HepG2 (cell line): Measurements from ENCODE around the gene ACP7. TPM values are rescaled to one million over a fixed set of nuclear protein-coding genes. Genes with fewer than 3 reads are reported as not detected.

Experiments
- ATAC-seq: fragments of 200-7000 bp; cut with Tn5 transposase; 3 replicates; pipeline ENCODE4 v1.9.1; 2020; ENCODE audit warnings: mild to moderate bottlenecking, moderate library complexity
- BruUV-seq: library from RNA; stranded (reverse); fragments of 400-500 nt; replicated peaks from 2 replicates; lab custom pipeline; 2021; lab: Mats Ljungman, UMichigan
- CTCF ChIA-PET: fragments of 300-600 bp; formaldehyde crosslinking; extraction: SDS; loops from one replicate; lab custom pipeline; 2021; ENCODE audit warnings: low total read pairs, inconsistent platforms, low intra/inter-chr PET ratio; lab: Yijun Ruan, JAX
- POLR2A ChIA-PET: fragments of 350-600 bp; sonication (Branson Sonifier 250); formaldehyde crosslinking; loops from one replicate; lab custom pipeline; 2020; ENCODE audit warnings: antibody characterized with exemption, inconsistent platforms; lab: Yijun Ruan, JAX
- DNase-seq: peaks from one replicate; pipeline ENCODE4 v3.0.0-alpha.2; 2015; ENCODE audit warnings: low spot score
- FAIRE-seq: peaks from 3 replicates; lab custom pipeline; 2011; peaks lifted over from hg19 to GRCh38; lab: Jason Lieb, UNC
- H2AFZ ChIP-seq: one replicate; pipeline ENCODE4 v1.6.1; 2011; ENCODE audit warnings: low read length, inconsistent platforms
- H3K27ac ChIP-seq: fragments of 300-600 bp; 3 replicates; pipeline ENCODE4 v1.8.0; 2011; ENCODE audit warnings: mixed run types, mild to moderate bottlenecking, mixed read lengths, low read length, inconsistent platforms; ENCODE audit not compliant: insufficient read depth; ENCODE audit errors: extremely low read length
- H3K27me3 ChIP-seq, 2 experiments: fragments of 200-600 bp in 1 of 2; 2 replicates in 1 of 2; 3 replicates in 1 of 2; pipeline versions ENCODE4 v1.6.0 to v1.8.0; 2011; ENCODE audit warnings: low read length in 2 of 2, mild to moderate bottlenecking in 2 of 2, moderate library complexity in 2 of 2, inconsistent platforms in 1 of 2; ENCODE audit not compliant: insufficient read depth in 2 of 2, control insufficient read depth in 1 of 2
- H3K36me3 ChIP-seq, 2 experiments: fragments of 200-600 bp in 1 of 2; replicated peaks in 1 of 2; 2 replicates in 1 of 2; 3 replicates in 1 of 2; pipeline versions ENCODE4 v1.5.1 to v1.8.0; 2011; ENCODE audit warnings: low read length in 2 of 2, inconsistent platforms in 1 of 2; ENCODE audit not compliant: insufficient read depth in 2 of 2, control insufficient read depth in 1 of 2
- H3K4me1 ChIP-seq: 2 replicates; pipeline ENCODE4 v1.5.1; 2012; ENCODE audit warnings: low read length, inconsistent platforms; ENCODE audit not compliant: insufficient read depth
- H3K4me2 ChIP-seq: 2 replicates; pipeline ENCODE4 v1.6.0; 2011; ENCODE audit warnings: low read depth, low read length, inconsistent platforms
- H3K4me3 ChIP-seq, 3 experiments: fragments of 200-600 bp in 1 of 3; sonication (generic), shearing (Covaris generic) in 1 of 3; replicated peaks in 1 of 3; 2 replicates each; pipeline ENCODE4 v1.5.1; 2011 to 2016; ENCODE audit warnings: low read length in 3 of 3, inconsistent platforms in 2 of 3, low read depth in 2 of 3, mild to moderate bottlenecking in 2 of 3, control low read depth in 1 of 3, mixed read lengths in 1 of 3; ENCODE audit not compliant: insufficient read depth in 1 of 3
- H3K79me2 ChIP-seq: one replicate; pipeline ENCODE4 v1.6.1; 2011; ENCODE audit warnings: low read length, inconsistent platforms; ENCODE audit not compliant: insufficient read depth
- H3K9ac ChIP-seq: 2 replicates; pipeline ENCODE4 v1.6.0; 2011; ENCODE audit warnings: mild to moderate bottlenecking, low read depth, low read length, inconsistent platforms; ENCODE audit not compliant: insufficient read depth
- H3K9me3 ChIP-seq: 2 replicates; pipeline ENCODE4 v1.5.1; 2012; ENCODE audit warnings: mild to moderate bottlenecking, low read length
- H4K20me1 ChIP-seq: 2 replicates; pipeline ENCODE4 v1.6.0; 2011; ENCODE audit warnings: inconsistent platforms, mild to moderate bottlenecking, low read length, moderate library complexity; ENCODE audit not compliant: insufficient read depth
- DR1 ChIP-seq: sonication (generic); formaldehyde crosslinking; IDR thresholded peaks from 2 replicates; pipeline ENCODE4 v1.8.0; 2021; ENCODE audit warnings: mild to moderate bottlenecking, missing genetic modification reagents, inconsistent platforms
- HMGA1 ChIP-seq: sonication (generic); formaldehyde crosslinking; conservative IDR thresholded peaks from 2 replicates; pipeline ENCODE4 v1.4.0; 2020; ENCODE audit warnings: missing genetic modification reagents
- JDP2 ChIP-seq: sonication (generic); formaldehyde crosslinking; IDR thresholded peaks from 2 replicates; pipeline ENCODE4 v1.8.1; 2022; ENCODE audit warnings: missing genetic modification reagents, borderline replicate concordance
- KMT2B ChIP-seq: IDR thresholded peaks from 2 replicates; pipeline ENCODE4 v1.6.1; 2016; ENCODE audit warnings: missing genetic modification reagents, missing compliant biosample characterization
- RBAK ChIP-seq: sonication (generic); formaldehyde crosslinking; IDR thresholded peaks from 2 replicates; pipeline ENCODE4 v1.5.1; 2020; ENCODE audit warnings: mild to moderate bottlenecking, missing genetic modification reagents
- REXO4 ChIP-seq: sonication (generic); formaldehyde crosslinking; IDR thresholded peaks from 2 replicates; pipeline ENCODE4 v1.8.0; 2022; ENCODE audit warnings: missing genetic modification reagents, mild to moderate bottlenecking, borderline replicate concordance
- SP140L ChIP-seq: sonication (generic); formaldehyde crosslinking; IDR thresholded peaks from 2 replicates; pipeline ENCODE4 v1.4.0; 2020; ENCODE audit warnings: missing genetic modification reagents, borderline replicate concordance
- ZFAT ChIP-seq: sonication (generic); formaldehyde crosslinking; conservative IDR thresholded peaks from 2 replicates; pipeline ENCODE4 v1.8.1; 2023; ENCODE audit warnings: missing genetic modification reagents, inconsistent platforms
- ZNF136 ChIP-seq: sonication (generic); formaldehyde crosslinking; IDR thresholded peaks from 2 replicates; pipeline ENCODE4 v1.8.1; 2022; ENCODE audit warnings: low read depth, mild to moderate bottlenecking, moderate library complexity, missing genetic modification reagents
- ZNF251 ChIP-seq: sonication (generic); formaldehyde crosslinking; IDR thresholded peaks from 2 replicates; pipeline ENCODE4 v1.9.0; 2021; ENCODE audit warnings: mild to moderate bottlenecking, missing genetic modification reagents
- ZNF563 ChIP-seq: sonication (generic); formaldehyde crosslinking; IDR thresholded peaks from 2 replicates; pipeline ENCODE4 v1.8.0; 2022; ENCODE audit warnings: mild to moderate bottlenecking, moderate library complexity, missing genetic modification reagents
- ZNF772 ChIP-seq: sonication (generic); formaldehyde crosslinking; IDR thresholded peaks from 2 replicates; pipeline ENCODE4 v1.5.0; 2020; ENCODE audit warnings: mild to moderate bottlenecking, missing genetic modification reagents
- ZNF775 ChIP-seq: sonication (generic); formaldehyde crosslinking; IDR thresholded peaks from 2 replicates; pipeline ENCODE4 v1.4.0; 2020; ENCODE audit warnings: missing genetic modification reagents, mild to moderate bottlenecking, moderate library complexity, borderline replicate concordance
- in situ Hi-C: cut with HindIII; loops from 2 replicates; pipeline ENCODE4 v1.10.0; 2017; ENCODE audit warnings: low pct_unique_long_range_greater_than_20kb; ENCODE audit not compliant: extremely low pct_ligation_motif_present
- intact Hi-C: fragments of 100-400 bp; cut with micrococcal nuclease; formaldehyde crosslinking; loops from one replicate; pipeline ENCODE4 v1.10.0; 2022; ENCODE audit not compliant: unreplicated experiment
- polyA plus RNA-seq, 8 experiments: library from polyadenylated mRNA; depleted of rRNA in 3 of 8; stranded (reverse) in 7 of 8; unstranded in 1 of 8; fragments of >200 nt; fragmentation: Illumina TruSeq in 4 of 8; extraction: Trizol in 4 of 8; gene quantifications; 2 replicates each; pipeline versions ENCODE4 v1.2.1 to v1.2.3, GENCODE V29; 2011 to 2016; ENCODE audit warnings: low read depth in 4 of 8, missing spikeins in 1 of 8, mixed read lengths in 1 of 8; ENCODE audit not compliant: insufficient read depth in 1 of 8
- total RNA-seq, 5 experiments: library from RNA; depleted of rRNA; stranded (reverse); fragments of >200 nt; fragmentation: Illumina TruSeq; extraction: Trizol; gene quantifications; 2 replicates each; pipeline ENCODE4 v1.2.3, GENCODE V29; 2016; ENCODE audit warnings: low read depth in 1 of 5
- TF ChIP-seq, protein P1 (sequence below): sonication (generic); formaldehyde crosslinking; IDR thresholded peaks from 2 replicates; pipeline ENCODE4 v1.5.0; 2020; ENCODE audit warnings: missing genetic modification reagents, mild to moderate bottlenecking, borderline replicate concordance
- TF ChIP-seq, protein P2 (sequence below): sonication (generic); formaldehyde crosslinking; IDR thresholded peaks from 2 replicates; pipeline ENCODE4 v1.4.0; 2020; ENCODE audit warnings: missing genetic modification reagents, borderline replicate concordance

ACP7 gene
- total and polyA plus RNA-seq, 2 of the 13 experiments (the other 11 are each of a cell fraction or from before 2014, with no cell fraction given): not detected

DNA sequence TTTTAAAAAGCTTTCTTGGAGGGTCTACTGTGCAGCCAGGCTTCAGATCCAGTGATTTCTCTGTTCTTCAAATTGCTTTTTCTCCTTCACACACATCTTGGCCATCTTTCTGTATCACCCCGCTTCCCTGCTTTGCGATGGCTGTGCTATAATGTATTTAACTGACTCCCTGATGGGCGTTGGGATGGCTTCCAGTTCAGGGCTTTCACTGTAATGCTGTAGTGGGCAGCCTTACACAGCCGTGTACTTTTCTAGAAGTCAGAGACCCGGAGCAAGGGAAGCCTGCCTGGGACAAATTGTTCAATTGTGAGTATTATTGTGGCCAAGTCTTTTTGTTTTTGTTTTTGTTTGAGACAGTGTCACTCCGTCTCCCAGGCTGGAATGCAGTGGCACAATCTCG lies 22.0 kb downstream of the ACP7 start (continued):
- TF ChIP-seq ZFAT (CRISPR knock-in tag) (no peak), KMT2B (no peak)

DNA sequence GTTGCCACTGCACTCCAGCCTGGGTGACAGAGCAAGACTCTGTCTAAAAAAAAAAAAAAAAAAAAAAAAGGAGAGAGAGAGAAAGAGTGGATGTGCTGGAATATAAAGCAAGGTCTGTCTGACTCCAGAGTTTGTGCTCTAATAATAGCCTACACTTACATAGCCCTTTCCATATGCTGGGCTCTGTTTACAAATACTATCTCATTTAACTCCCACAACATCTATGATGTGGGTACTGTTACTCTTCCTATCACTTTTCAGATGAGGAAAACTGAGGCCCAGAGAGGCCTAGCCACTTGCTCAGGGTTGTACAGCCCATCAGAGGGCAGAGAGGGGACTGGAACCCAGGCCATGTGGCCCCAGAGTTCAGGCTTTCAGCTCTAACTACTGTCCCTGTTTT lies 25.5 kb downstream of the ACP7 start:
- Histone ChIP-seq H3K79me2 (no peaks in the 10 kb centered on the region), H3K36me3 (no peaks in the 10 kb centered on the region), H3K9me3 (no peaks in the 10 kb centered on the region), H3K27me3 (peaks cover 2 to 21% of the 10 kb centered on the region in 2 experiments; a peak in 4 of 5 replicates), H3K9ac (no peak overlapping the region), H3K4me3 (no peak overlapping the region), H3K27ac (no peak overlapping the region), H2AFZ (no peak overlapping the region), H3K4me2 (no peak overlapping the region), H3K4me1 (peaks cover under 1% of the 10 kb centered on the region; the same call in 1 of the 2 replicates), H4K20me1 (no peaks in the 10 kb centered on the region)
- FAIRE-seq (no peak), DNase-seq (no peak), ATAC-seq (no peak)
- intact Hi-C loops: no loop called here
- CTCF ChIA-PET: interaction anchor here (1.1 kb wide), 1 partner anchor 219 kb away, joined by 3 read pairs; no protein-coding TSS in a partner anchor
- BruUV-seq: no TSS peak
- POLR2A ChIA-PET: no interaction called here
- in situ Hi-C loops: no loop called here
- TF ChIP-seq ZNF563 (CRISPR knock-in tag) (no peak), RBAK (CRISPR knock-in tag) (no peak), DR1 (CRISPR knock-in tag) (no peak), SP140L (no peak), REXO4 (CRISPR knock-in tag) (no peak), ZNF775 (CRISPR knock-in tag) (no peak), ZNF772 (no peak), ZNF251 (CRISPR knock-in tag) (no peak), ZNF136 (CRISPR knock-in tag) (no peak), HMGA1 (CRISPR knock-in tag) (no peak), JDP2 (no peak)
- TF ChIP-seq, protein P1, sequence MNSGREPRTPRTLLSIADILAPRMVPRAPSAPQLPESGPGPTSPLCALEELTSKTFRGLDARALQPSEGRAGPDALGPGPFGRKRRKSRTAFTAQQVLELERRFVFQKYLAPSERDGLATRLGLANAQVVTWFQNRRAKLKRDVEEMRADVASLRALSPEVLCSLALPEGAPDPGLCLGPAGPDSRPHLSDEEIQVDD (CRISPR knock-in tag): no peak
- TF ChIP-seq, protein P2, sequence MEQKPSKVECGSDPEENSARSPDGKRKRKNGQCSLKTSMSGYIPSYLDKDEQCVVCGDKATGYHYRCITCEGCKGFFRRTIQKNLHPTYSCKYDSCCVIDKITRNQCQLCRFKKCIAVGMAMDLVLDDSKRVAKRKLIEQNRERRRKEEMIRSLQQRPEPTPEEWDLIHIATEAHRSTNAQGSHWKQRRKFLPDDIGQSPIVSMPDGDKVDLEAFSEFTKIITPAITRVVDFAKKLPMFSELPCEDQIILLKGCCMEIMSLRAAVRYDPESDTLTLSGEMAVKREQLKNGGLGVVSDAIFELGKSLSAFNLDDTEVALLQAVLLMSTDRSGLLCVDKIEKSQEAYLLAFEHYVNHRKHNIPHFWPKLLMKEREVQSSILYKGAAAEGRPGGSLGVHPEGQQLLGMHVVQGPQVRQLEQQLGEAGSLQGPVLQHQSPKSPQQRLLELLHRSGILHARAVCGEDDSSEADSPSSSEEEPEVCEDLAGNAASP (CRISPR knock-in tag): no peak
